Endothelial cell of umbilical vein (primary cell): ENCODE measurements around the gene SFI1. TPM values are rescaled to one million over a fixed set of nuclear protein-coding genes. Genes with fewer than 3 reads are reported as not detected.

Source experiments
- BruUV-seq: library from RNA; stranded (reverse); fragments of 400-500 nt; replicated peaks from 2 replicates; lab custom pipeline; 2021; lab: Mats Ljungman, UMichigan
- CTCF ChIA-PET: fragments of 300-600, 350-600 bp; sonication (Branson Sonifier 250); formaldehyde crosslinking; loops from one replicate; lab custom pipeline; 2021; ENCODE audit warnings: antibody characterized with exemption, inconsistent platforms; lab: Charles Lee
- POLR2A ChIA-PET: fragments of 300-600, 350-600 bp; sonication (Branson Sonifier 250); formaldehyde crosslinking; loops from one replicate; lab custom pipeline; 2021; ENCODE audit warnings: antibody characterized with exemption, inconsistent platforms; lab: Charles Lee
- DNase-seq: peaks from one replicate; pipeline ENCODE4 v3.0.0-alpha.2; 2011; ENCODE audit warnings: low read depth, low spot score
- FAIRE-seq: peaks from 2 replicates; lab custom pipeline; 2011; peaks lifted over from hg19 to GRCh38; lab: Jason Lieb, UNC
- H2AFZ ChIP-seq: 2 replicates; pipeline ENCODE4 v1.6.0; 2012; ENCODE audit warnings: low read depth, low read length, control low read depth, inconsistent platforms
- H3K27ac ChIP-seq: 2 replicates; pipeline ENCODE4 v1.5.1; 2011; ENCODE audit warnings: low read depth, mild to moderate bottlenecking, control low read depth, low read length, moderate library complexity; ENCODE audit not compliant: insufficient read depth
- H3K27me3 ChIP-seq, 2 experiments: 2 replicates each; pipeline versions ENCODE4 v1.6.0 to v1.6.1; 2011; ENCODE audit warnings: low read length in 2 of 2, mixed read lengths in 1 of 2; ENCODE audit not compliant: control insufficient read depth in 2 of 2, insufficient read depth in 2 of 2
- H3K36me3 ChIP-seq, 2 experiments: 2 replicates in 1 of 2; 3 replicates in 1 of 2; pipeline ENCODE4 v1.5.1; 2011; ENCODE audit warnings: low read length in 2 of 2, mild to moderate bottlenecking in 1 of 2, moderate library complexity in 1 of 2; ENCODE audit not compliant: control insufficient read depth in 2 of 2, insufficient read depth in 2 of 2; ENCODE audit errors: extremely low read depth in 1 of 2
- H3K4me1 ChIP-seq: 3 replicates; pipeline ENCODE4 v1.5.1; 2011; ENCODE audit warnings: mild to moderate bottlenecking, low read length; ENCODE audit not compliant: control insufficient read depth, insufficient read depth; ENCODE audit errors: extremely low read depth
- H3K4me2 ChIP-seq: 2 replicates; pipeline ENCODE4 v1.6.1; 2011; ENCODE audit warnings: low read length, control low read depth, mixed read lengths; ENCODE audit not compliant: insufficient read depth
- H3K4me3 ChIP-seq, 3 experiments: fragments of 200-600 bp in 1 of 3; sonication (generic), shearing (Covaris generic) in 1 of 3; replicated peaks in 1 of 3; 2 replicates each; pipeline ENCODE4 v1.5.1; 2011 to 2016; ENCODE audit warnings: control low read depth in 3 of 3, low read length in 3 of 3, mild to moderate bottlenecking in 2 of 3, inconsistent platforms in 1 of 3, low read depth in 1 of 3, moderate library complexity in 1 of 3; ENCODE audit not compliant: insufficient read depth in 1 of 3
- H3K79me2 ChIP-seq: 2 replicates; pipeline ENCODE4 v1.6.0; 2012; ENCODE audit warnings: low read length, inconsistent platforms; ENCODE audit not compliant: control insufficient read depth, insufficient read depth
- H3K9ac ChIP-seq: replicated peaks from 2 replicates; pipeline ENCODE3; 2011; ENCODE audit warnings: low read length, control low read depth; ENCODE audit not compliant: insufficient read depth; ENCODE audit errors: extremely low read depth
- H3K9me1 ChIP-seq: replicated peaks from 3 replicates; pipeline ENCODE4 v1.6.0; 2011; ENCODE audit warnings: mild to moderate bottlenecking, low read length; ENCODE audit not compliant: control insufficient read depth, insufficient read depth; ENCODE audit errors: extremely low read depth
- H3K9me3 ChIP-seq: replicated peaks from 2 replicates; pipeline ENCODE4 v1.5.1; 2012; ENCODE audit warnings: low read length, inconsistent platforms; ENCODE audit not compliant: control insufficient read depth, insufficient read depth
- H4K20me1 ChIP-seq: replicated peaks from 2 replicates; pipeline ENCODE3; 2011; ENCODE audit warnings: mild to moderate bottlenecking, low read length; ENCODE audit not compliant: control insufficient read depth, insufficient read depth; ENCODE audit errors: extremely low read depth
- CTCF ChIP-seq, 2 donors: IDR thresholded peaks; 1 replicate in 1 of 2; 2 replicates in 1 of 2; pipeline ENCODE4 v1.5.1; 2011; ENCODE audit warnings: low read length in 2 of 2, mild to moderate bottlenecking in 2 of 2, moderate library complexity in 2 of 2, control low read depth in 1 of 2, inconsistent platforms in 1 of 2, low read depth in 1 of 2; ENCODE audit not compliant: insufficient read depth in 1 of 2; ENCODE audit errors: extremely low read depth in 1 of 2
- EZH2 ChIP-seq: IDR thresholded peaks from 2 replicates; pipeline ENCODE4 v1.6.1; 2012; ENCODE audit warnings: borderline replicate concordance, low read depth, mild to moderate bottlenecking, moderate library complexity, low read length, inconsistent platforms; ENCODE audit not compliant: severe bottlenecking
- FOS ChIP-seq: IDR thresholded peaks from 2 replicates; pipeline ENCODE4 v1.6.1; 2011; ENCODE audit warnings: mild to moderate bottlenecking, low read length, moderate library complexity, borderline replicate concordance; ENCODE audit not compliant: insufficient read depth
- GATA2 ChIP-seq: IDR thresholded peaks from 2 replicates; pipeline ENCODE4 v1.7.0; 2011; ENCODE audit warnings: low read depth, mild to moderate bottlenecking, moderate library complexity, mixed read lengths, low read length; ENCODE audit not compliant: insufficient read length, insufficient read depth
- JUN ChIP-seq: IDR thresholded peaks from 2 replicates; pipeline ENCODE4 v1.6.1; 2011; ENCODE audit warnings: borderline replicate concordance, low read depth; ENCODE audit not compliant: insufficient read length, insufficient read depth
- MAX ChIP-seq: IDR thresholded peaks from 2 replicates; pipeline ENCODE4 v1.6.1; 2011; ENCODE audit not compliant: insufficient read depth, insufficient read length
- MYC ChIP-seq: IDR thresholded peaks from one replicate; pipeline ENCODE4 v1.6.1; 2011; ENCODE audit warnings: mild to moderate bottlenecking, low read depth, low read length
- POLR2A ChIP-seq: IDR thresholded peaks from 2 replicates; pipeline ENCODE4 v1.6.1; 2012; ENCODE audit warnings: low read depth, mild to moderate bottlenecking, control low read depth, low read length
- POLR2AphosphoS5 ChIP-seq: IDR thresholded peaks from 2 replicates; pipeline ENCODE4 v1.6.1; 2012; ENCODE audit warnings: low read depth, mild to moderate bottlenecking, control low read depth, low read length, moderate library complexity; ENCODE audit not compliant: insufficient read depth
- dilution Hi-C: fragments of 300-500 bp; cut with MboI; formaldehyde crosslinking; loops from one replicate; pipeline ENCODE4 v1.15.0; 2019; ENCODE audit warnings: low sequenced_read_pairs; ENCODE audit not compliant: extremely low pct_ligation_motif_present
- intact Hi-C: fragments of 100-400 bp; cut with micrococcal nuclease; formaldehyde crosslinking; loops from one replicate; pipeline ENCODE4 v1.10.0; 2022
- polyA plus RNA-seq, 4 experiments: library from polyadenylated mRNA; depleted of rRNA in 3 of 4; stranded (reverse) in 3 of 4; unstranded in 1 of 4; fragments of >200 nt; gene quantifications; 2 replicates each; pipeline versions ENCODE4 v1.2.1 to v1.2.3, GENCODE V29; 2011 to 2012; ENCODE audit warnings: missing spikeins in 1 of 4
- total RNA-seq: library from RNA; stranded (reverse); gene quantifications from 2 replicates; pipeline ENCODE4 v1.2.3, GENCODE V29; 2021

SFI1 gene
- total and polyA plus RNA-seq, 2 donors (not counting 3 experiments of a cell fraction or from before 2014, with no cell fraction given) = 12.5 to 46.4 TPM

- ChIA-PET CTCF (interaction anchor here (1.1 to 2.3 kb wide), 4 partner anchors 24 to 45 kb away, joined by 3 to 8 read pairs (median 4); no protein-coding TSS in a partner anchor), POLR2A (no interaction called here)
- no peaks in the 10 kb centered on the region for H3K79me2 ChIP-seq
- no peak overlapping the region for H3K4me2 ChIP-seq
- intact Hi-C loops (no loop called here), dilution Hi-C loops (no loop called here)
- H3K4me3 ChIP-seq = no peak overlapping the region
- peak; percentile 50 for TF ChIP-seq GATA2
- TF ChIP-seq MYC = no peak
- H3K27me3 ChIP-seq = no peaks in the 10 kb centered on the region
- no peak overlapping the region for H3K9ac ChIP-seq
- H4K20me1 ChIP-seq = no peaks in the 10 kb centered on the region
- no peak overlapping the region for H3K27ac ChIP-seq
- FAIRE-seq = no peak
- no TSS peak for BruUV-seq
- no peak overlapping the region for H2AFZ ChIP-seq
- no peak for DNase-seq
- H3K36me3 ChIP-seq = peaks cover 0 to 6% of the 10 kb centered on the region in 2 experiments
- no peaks in the 10 kb centered on the region for H3K9me1 ChIP-seq
- H3K9me3 ChIP-seq = no peaks in the 10 kb centered on the region
- peaks cover 22% of the 10 kb centered on the region for H3K4me1 ChIP-seq
These were observed 89.0 kb downstream of the SFI1 start for GRCh38 chr22:31585161-31585859.

GRCh38 chr22:31586137-31586920 lies 90.0 kb downstream of the SFI1 start:
- no peaks in the 10 kb centered on the region for H3K79me2 ChIP-seq
- no peak overlapping the region for H3K9ac ChIP-seq
- H4K20me1 ChIP-seq = no peaks in the 10 kb centered on the region
- H3K27ac ChIP-seq = no peak overlapping the region
- peaks cover 0 to 6% of the 10 kb centered on the region in 2 experiments for H3K36me3 ChIP-seq
- ChIA-PET POLR2A (no interaction called here), CTCF (interaction anchor here (1.6 kb wide), 1 partner anchor 29 kb away, joined by 5 read pairs; no protein-coding TSS in a partner anchor)
- FAIRE-seq = no peak
- peaks cover 22% of the 10 kb centered on the region for H3K4me1 ChIP-seq
- TF ChIP-seq POLR2A (no peak), FOS (no peak), POLR2AphosphoS5 (no peak), JUN (no peak), MYC (no peak), EZH2 (no peak), MAX (no peak), GATA2 (no peak), CTCF (IDR thresholded peaks at IDR 0.05; ENCODE audit: extremely low read depth in 1 of 2, insufficient read depth in 1 of 2, low read depth in 1 of 2, low read length in 2 of 2) (no peak)
- no peaks in the 10 kb centered on the region for H3K9me1 ChIP-seq
- no peak overlapping the region for H3K4me3 ChIP-seq
- dilution Hi-C loops = no loop called here
- no peak for DNase-seq
- H2AFZ ChIP-seq = no peak overlapping the region
- intact Hi-C loops = no loop called here
- no peaks in the 10 kb centered on the region for H3K27me3 ChIP-seq
- no TSS peak for BruUV-seq
- no peaks in the 10 kb centered on the region for H3K9me3 ChIP-seq
- H3K4me2 ChIP-seq = no peak overlapping the region
